ENCODE results near the gene TBL1Y.

DNA sequence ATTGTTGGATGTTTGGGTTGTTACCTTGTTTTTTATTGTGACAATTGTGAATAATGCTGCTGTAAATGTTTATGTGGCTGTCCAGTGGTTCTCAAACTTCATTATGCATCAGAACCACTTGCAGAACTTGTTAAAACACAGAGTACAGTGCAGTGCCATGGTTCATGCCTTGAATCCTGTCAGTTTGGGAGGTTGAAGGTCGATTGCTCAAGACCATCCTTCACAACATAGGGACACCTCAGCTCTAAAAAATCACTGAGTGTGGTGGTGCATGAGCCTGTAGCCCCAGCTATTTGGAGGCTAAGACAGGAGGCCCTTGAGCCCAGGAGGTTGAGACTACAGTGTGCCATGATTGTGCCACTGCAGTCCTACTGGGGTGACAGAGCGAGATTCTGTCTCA, 25.0 kb downstream of the TBL1Y start:
- TF ChIP-seq, protein P1, sequence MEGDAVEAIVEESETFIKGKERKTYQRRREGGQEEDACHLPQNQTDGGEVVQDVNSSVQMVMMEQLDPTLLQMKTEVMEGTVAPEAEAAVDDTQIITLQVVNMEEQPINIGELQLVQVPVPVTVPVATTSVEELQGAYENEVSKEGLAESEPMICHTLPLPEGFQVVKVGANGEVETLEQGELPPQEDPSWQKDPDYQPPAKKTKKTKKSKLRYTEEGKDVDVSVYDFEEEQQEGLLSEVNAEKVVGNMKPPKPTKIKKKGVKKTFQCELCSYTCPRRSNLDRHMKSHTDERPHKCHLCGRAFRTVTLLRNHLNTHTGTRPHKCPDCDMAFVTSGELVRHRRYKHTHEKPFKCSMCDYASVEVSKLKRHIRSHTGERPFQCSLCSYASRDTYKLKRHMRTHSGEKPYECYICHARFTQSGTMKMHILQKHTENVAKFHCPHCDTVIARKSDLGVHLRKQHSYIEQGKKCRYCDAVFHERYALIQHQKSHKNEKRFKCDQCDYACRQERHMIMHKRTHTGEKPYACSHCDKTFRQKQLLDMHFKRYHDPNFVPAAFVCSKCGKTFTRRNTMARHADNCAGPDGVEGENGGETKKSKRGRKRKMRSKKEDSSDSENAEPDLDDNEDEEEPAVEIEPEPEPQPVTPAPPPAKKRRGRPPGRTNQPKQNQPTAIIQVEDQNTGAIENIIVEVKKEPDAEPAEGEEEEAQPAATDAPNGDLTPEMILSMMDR (IDR thresholded peaks at IDR 0.05 in 2 of 3, conservative IDR thresholded peaks at IDR 0.05 in 1 of 3; ENCODE audit: control insufficient read depth in 2 of 3, extremely low read depth in 1 of 3, insufficient read depth in 1 of 3, low read depth in 3 of 3, low read length in 3 of 3) = no peak
- TF ChIP-seq, protein P2, sequence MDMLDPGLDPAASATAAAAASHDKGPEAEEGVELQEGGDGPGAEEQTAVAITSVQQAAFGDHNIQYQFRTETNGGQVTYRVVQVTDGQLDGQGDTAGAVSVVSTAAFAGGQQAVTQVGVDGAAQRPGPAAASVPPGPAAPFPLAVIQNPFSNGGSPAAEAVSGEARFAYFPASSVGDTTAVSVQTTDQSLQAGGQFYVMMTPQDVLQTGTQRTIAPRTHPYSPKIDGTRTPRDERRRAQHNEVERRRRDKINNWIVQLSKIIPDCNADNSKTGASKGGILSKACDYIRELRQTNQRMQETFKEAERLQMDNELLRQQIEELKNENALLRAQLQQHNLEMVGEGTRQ (IDR thresholded peaks at IDR 0.05; ENCODE audit: borderline replicate concordance, low read depth, low read length) = no peak
- TF ChIP-seq ZNF207 (IDR thresholded peaks at IDR 0.05; ENCODE audit: borderline replicate concordance) = no peak
- TF ChIP-seq, protein P3, sequence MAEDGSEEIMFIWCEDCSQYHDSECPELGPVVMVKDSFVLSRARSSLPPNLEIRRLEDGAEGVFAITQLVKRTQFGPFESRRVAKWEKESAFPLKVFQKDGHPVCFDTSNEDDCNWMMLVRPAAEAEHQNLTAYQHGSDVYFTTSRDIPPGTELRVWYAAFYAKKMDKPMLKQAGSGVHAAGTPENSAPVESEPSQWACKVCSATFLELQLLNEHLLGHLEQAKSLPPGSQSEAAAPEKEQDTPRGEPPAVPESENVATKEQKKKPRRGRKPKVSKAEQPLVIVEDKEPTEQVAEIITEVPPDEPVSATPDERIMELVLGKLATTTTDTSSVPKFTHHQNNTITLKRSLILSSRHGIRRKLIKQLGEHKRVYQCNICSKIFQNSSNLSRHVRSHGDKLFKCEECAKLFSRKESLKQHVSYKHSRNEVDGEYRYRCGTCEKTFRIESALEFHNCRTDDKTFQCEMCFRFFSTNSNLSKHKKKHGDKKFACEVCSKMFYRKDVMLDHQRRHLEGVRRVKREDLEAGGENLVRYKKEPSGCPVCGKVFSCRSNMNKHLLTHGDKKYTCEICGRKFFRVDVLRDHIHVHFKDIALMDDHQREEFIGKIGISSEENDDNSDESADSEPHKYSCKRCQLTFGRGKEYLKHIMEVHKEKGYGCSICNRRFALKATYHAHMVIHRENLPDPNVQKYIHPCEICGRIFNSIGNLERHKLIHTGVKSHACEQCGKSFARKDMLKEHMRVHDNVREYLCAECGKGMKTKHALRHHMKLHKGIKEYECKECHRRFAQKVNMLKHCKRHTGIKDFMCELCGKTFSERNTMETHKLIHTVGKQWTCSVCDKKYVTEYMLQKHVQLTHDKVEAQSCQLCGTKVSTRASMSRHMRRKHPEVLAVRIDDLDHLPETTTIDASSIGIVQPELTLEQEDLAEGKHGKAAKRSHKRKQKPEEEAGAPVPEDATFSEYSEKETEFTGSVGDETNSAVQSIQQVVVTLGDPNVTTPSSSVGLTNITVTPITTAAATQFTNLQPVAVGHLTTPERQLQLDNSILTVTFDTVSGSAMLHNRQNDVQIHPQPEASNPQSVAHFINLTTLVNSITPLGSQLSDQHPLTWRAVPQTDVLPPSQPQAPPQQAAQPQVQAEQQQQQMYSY (CRISPR knock-in tag; IDR thresholded peaks at IDR 0.05) = no peak
- no peak for TF ChIP-seq POLR2A (IDR thresholded peaks at IDR 0.05; ENCODE audit: low read depth, low read length)
- TF ChIP-seq, protein P4, sequence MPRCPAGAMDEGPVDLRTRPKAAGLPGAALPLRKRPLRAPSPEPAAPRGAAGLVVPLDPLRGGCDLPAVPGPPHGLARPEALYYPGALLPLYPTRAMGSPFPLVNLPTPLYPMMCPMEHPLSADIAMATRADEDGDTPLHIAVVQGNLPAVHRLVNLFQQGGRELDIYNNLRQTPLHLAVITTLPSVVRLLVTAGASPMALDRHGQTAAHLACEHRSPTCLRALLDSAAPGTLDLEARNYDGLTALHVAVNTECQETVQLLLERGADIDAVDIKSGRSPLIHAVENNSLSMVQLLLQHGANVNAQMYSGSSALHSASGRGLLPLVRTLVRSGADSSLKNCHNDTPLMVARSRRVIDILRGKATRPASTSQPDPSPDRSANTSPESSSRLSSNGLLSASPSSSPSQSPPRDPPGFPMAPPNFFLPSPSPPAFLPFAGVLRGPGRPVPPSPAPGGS (IDR thresholded peaks at IDR 0.05; ENCODE audit: borderline replicate concordance, insufficient read depth, low read depth, low read length, poor library complexity, severe bottlenecking) = no peak
- no peak for TF ChIP-seq HCFC1 (IDR thresholded peaks at IDR 0.05; ENCODE audit: low read length)
- no peak for TF ChIP-seq SMC3 (IDR thresholded peaks at IDR 0.05; ENCODE audit: borderline replicate concordance, low read length)
- no peak for TF ChIP-seq EZH2 (IDR thresholded peaks at IDR 0.05; ENCODE audit: borderline replicate concordance, control insufficient read depth, low read depth, low read length)

All from GM12878 (cell line).